ENCODE measurements around the gene PRKG2. TPM values are rescaled to one million over a fixed set of nuclear protein-coding genes. Genes with fewer than 3 reads are reported as not detected.

The PRKG2 gene
- total RNA-seq, 1 experiment from 2014 or later = not detected

DNA sequence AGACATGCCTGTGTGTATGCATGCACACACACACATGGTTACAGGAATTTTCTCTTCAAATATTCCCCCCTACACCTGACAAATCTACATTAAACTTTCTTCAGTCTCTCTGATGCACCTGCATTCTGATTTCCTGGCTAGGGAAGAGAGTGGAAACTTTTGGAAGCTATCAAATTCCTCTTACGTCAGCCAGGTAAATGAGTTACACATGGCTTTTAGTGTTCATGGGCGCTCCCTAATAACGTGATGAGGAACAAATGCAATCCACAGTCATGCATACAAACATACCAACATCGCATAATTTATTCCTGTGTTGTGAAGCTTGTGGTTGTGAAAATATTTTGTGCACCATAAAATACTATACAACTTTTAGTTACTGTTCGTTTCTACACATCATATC is 149.6 kb downstream of the PRKG2 start:
- BruUV-seq (replicated peaks) = no TSS peak
- TF ChIP-seq, protein P1, sequence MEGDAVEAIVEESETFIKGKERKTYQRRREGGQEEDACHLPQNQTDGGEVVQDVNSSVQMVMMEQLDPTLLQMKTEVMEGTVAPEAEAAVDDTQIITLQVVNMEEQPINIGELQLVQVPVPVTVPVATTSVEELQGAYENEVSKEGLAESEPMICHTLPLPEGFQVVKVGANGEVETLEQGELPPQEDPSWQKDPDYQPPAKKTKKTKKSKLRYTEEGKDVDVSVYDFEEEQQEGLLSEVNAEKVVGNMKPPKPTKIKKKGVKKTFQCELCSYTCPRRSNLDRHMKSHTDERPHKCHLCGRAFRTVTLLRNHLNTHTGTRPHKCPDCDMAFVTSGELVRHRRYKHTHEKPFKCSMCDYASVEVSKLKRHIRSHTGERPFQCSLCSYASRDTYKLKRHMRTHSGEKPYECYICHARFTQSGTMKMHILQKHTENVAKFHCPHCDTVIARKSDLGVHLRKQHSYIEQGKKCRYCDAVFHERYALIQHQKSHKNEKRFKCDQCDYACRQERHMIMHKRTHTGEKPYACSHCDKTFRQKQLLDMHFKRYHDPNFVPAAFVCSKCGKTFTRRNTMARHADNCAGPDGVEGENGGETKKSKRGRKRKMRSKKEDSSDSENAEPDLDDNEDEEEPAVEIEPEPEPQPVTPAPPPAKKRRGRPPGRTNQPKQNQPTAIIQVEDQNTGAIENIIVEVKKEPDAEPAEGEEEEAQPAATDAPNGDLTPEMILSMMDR (conservative IDR thresholded peaks at IDR 0.05; ENCODE audit: low read depth, low read length) = no peak
- Histone ChIP-seq H3K36me3 (ENCODE audit: insufficient read depth, low read length, poor library complexity, severe bottlenecking) (no peaks in the 10 kb centered on the region), H3K9me3 (ENCODE audit: low read depth, low read length, poor library complexity, severe bottlenecking) (no peaks in the 10 kb centered on the region), H3K27ac (ENCODE audit: low read depth, low read length, poor library complexity, severe bottlenecking) (no peak overlapping the region), H3K4me3 (ENCODE audit: low read depth, low read length, poor library complexity, severe bottlenecking) (no peak overlapping the region), H3K27me3 (replicated peaks; ENCODE audit: insufficient read depth, low read depth, low read length, poor library complexity) (no peaks in the 10 kb centered on the region), H3K4me1 (ENCODE audit: insufficient read depth, low read length, poor library complexity, severe bottlenecking) (no peaks in the 10 kb centered on the region)
- no peak for DNase-seq (ENCODE audit: low spot score)
- intact Hi-C loops (cut with micrococcal nuclease; ENCODE audit: unreplicated experiment) = loop anchor here (5.0 kb wide), 1 partner anchor 197 kb away; no protein-coding TSS in a partner anchor
- CTCF ChIA-PET = no interaction called here
- POLR2A ChIA-PET (ENCODE audit: low non-redundant PET) = no interaction called here

DNA sequence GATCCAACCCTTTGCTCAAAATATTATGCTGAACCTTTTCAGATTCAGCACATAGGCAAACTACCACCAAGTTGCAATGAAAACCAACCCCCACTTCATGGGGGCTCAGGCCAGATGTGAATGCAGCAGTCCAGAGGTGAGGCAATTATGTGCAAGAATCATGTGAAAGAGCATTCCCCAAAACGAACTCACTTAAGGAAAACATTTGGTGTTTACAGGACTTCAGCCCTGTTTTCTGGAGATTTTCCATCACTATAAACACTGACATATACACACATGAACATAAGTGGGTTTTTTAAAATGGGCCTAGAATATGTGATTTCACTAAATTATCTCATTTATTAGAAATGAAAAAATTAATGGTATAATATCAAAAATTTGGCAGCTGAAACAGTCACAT is 153.0 kb downstream of the PRKG2 start:
- no peaks in the 10 kb centered on the region for H3K27me3 ChIP-seq (replicated peaks; ENCODE audit: insufficient read depth, low read depth, low read length, poor library complexity)
- no peak for DNase-seq (ENCODE audit: low spot score)
- ChIA-PET CTCF (no interaction called here), POLR2A (ENCODE audit: low non-redundant PET) (no interaction called here)
- TF ChIP-seq, protein P1 (conservative IDR thresholded peaks at IDR 0.05; ENCODE audit: low read depth, low read length) = no peak
- TF ChIP-seq EZH2 (IDR thresholded peaks at IDR 0.05; ENCODE audit: borderline replicate concordance, low read depth, low read length, poor library complexity, severe bottlenecking) = no peak
- H3K9me3 ChIP-seq (ENCODE audit: low read depth, low read length, poor library complexity, severe bottlenecking) = no peaks in the 10 kb centered on the region
- H3K4me1 ChIP-seq (ENCODE audit: insufficient read depth, low read length, poor library complexity, severe bottlenecking) = no peaks in the 10 kb centered on the region
- no peak overlapping the region for H3K4me3 ChIP-seq (ENCODE audit: low read depth, low read length, poor library complexity, severe bottlenecking)
- H3K27ac ChIP-seq (ENCODE audit: low read depth, low read length, poor library complexity, severe bottlenecking) = no peak overlapping the region
- H3K36me3 ChIP-seq (ENCODE audit: insufficient read depth, low read length, poor library complexity, severe bottlenecking) = no peaks in the 10 kb centered on the region
- no TSS peak for BruUV-seq (replicated peaks)
- intact Hi-C loops (cut with micrococcal nuclease; ENCODE audit: unreplicated experiment) = no loop called here

DNA sequence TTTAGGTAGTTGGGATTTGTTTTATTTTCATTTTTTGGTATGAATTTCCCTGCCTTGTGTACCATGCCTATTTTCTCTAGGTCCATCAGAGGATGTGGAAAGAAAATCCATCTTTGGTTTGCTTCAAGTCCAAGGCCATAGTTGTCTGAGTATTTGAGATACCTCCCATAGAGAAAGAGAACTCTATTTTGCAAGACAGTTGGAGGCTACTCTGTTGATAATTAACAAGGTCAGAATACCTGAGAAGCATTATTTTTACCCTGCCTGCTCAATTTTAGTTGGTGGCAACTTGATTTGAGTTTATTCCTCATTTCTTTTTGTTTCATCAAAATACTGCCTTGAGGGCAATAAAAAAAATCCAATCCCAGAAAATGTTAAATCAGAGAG is 153.7 kb downstream of the PRKG2 start:
- ChIA-PET POLR2A (ENCODE audit: low non-redundant PET) (no interaction called here), CTCF (no interaction called here)
- H3K36me3 ChIP-seq (ENCODE audit: insufficient read depth, low read length, poor library complexity, severe bottlenecking) = no peaks in the 10 kb centered on the region
- no peak overlapping the region for H3K27ac ChIP-seq (ENCODE audit: low read depth, low read length, poor library complexity, severe bottlenecking)
- H3K4me3 ChIP-seq (ENCODE audit: low read depth, low read length, poor library complexity, severe bottlenecking) = no peak overlapping the region
- no peaks in the 10 kb centered on the region for H3K4me1 ChIP-seq (ENCODE audit: insufficient read depth, low read length, poor library complexity, severe bottlenecking)
- no TSS peak for BruUV-seq (replicated peaks)
- no peak for DNase-seq (ENCODE audit: low spot score)
- TF ChIP-seq, protein P1 (conservative IDR thresholded peaks at IDR 0.05; ENCODE audit: low read depth, low read length) = no peak
- no peak for TF ChIP-seq EZH2 (IDR thresholded peaks at IDR 0.05; ENCODE audit: borderline replicate concordance, low read depth, low read length, poor library complexity, severe bottlenecking)
- H3K9me3 ChIP-seq (ENCODE audit: low read depth, low read length, poor library complexity, severe bottlenecking) = no peaks in the 10 kb centered on the region
- intact Hi-C loops (cut with micrococcal nuclease; ENCODE audit: unreplicated experiment) = no loop called here
- H3K27me3 ChIP-seq (replicated peaks; ENCODE audit: insufficient read depth, low read depth, low read length, poor library complexity) = no peaks in the 10 kb centered on the region

All from A673 (cell line).